Lung (tissue), 12 donors: ENCODE measurements around the gene KIAA0513. TPM values are rescaled to one million over a fixed set of nuclear protein-coding genes. Genes with fewer than 3 reads are reported as not detected.

Experiments used
- ATAC-seq: fragments of 200-7000 bp; cut with Tn5 transposase; one replicate; pipeline ENCODE4 v1.9.1; 2020; ENCODE audit warnings: moderate number of reproducible peaks; ENCODE audit not compliant: insufficient read depth, low FRiP score
- DNase-seq, 3 donors: peaks; one replicate each; pipeline ENCODE4 v3.0.0-alpha.2; 2013 to 2017
- H3K27ac ChIP-seq, 2 donors: one replicate each; pipeline ENCODE4 v1.5.1; 2013; ENCODE audit warnings: mild to moderate bottlenecking in 2 of 2, moderate library complexity in 2 of 2, control low read depth in 1 of 2, inconsistent platforms in 1 of 2, low read depth in 1 of 2, low read length in 1 of 2
- H3K27me3 ChIP-seq, 3 donors: one replicate each; pipeline ENCODE4 v1.5.1; 2013; ENCODE audit warnings: low read length in 2 of 3; ENCODE audit not compliant: control insufficient read depth in 3 of 3, insufficient read depth in 3 of 3
- H3K36me3 ChIP-seq, 4 donors: one replicate each; pipeline ENCODE4 v1.5.1; 2013; ENCODE audit warnings: low read length in 4 of 4, mild to moderate bottlenecking in 1 of 4, moderate library complexity in 1 of 4; ENCODE audit not compliant: control insufficient read depth in 4 of 4, insufficient read depth in 4 of 4
- H3K4me1 ChIP-seq, 5 donors: one replicate each; pipeline ENCODE4 v1.5.1; 2013; ENCODE audit warnings: low read length in 5 of 5, mild to moderate bottlenecking in 2 of 5, moderate library complexity in 1 of 5; ENCODE audit not compliant: control insufficient read depth in 5 of 5, insufficient read depth in 5 of 5
- H3K4me3 ChIP-seq: one replicate; pipeline ENCODE4 v1.5.1; 2013; ENCODE audit warnings: mild to moderate bottlenecking, control low read depth, moderate library complexity
- H3K9ac ChIP-seq, 2 donors: one replicate each; pipeline ENCODE4 v1.5.1; 2013; ENCODE audit warnings: low read length in 2 of 2, control low read depth in 1 of 2; ENCODE audit not compliant: insufficient read depth in 1 of 2
- H3K9me3 ChIP-seq, 4 donors: one replicate each; pipeline ENCODE4 v1.5.1; 2013; ENCODE audit warnings: low read length in 3 of 4, mild to moderate bottlenecking in 1 of 4, moderate library complexity in 1 of 4; ENCODE audit not compliant: control insufficient read depth in 4 of 4, insufficient read depth in 3 of 4
- CTCF ChIP-seq: IDR thresholded peaks from 2 replicates; pipeline ENCODE4 v1.5.1; 2012; ENCODE audit warnings: mild to moderate bottlenecking; ENCODE audit errors: control extremely low read depth, extremely low read depth
- WGBS, 2 donors: extraction: QIAGEN DNeasy Blood & Tissue Kit; methylation state at CpG; one replicate each; pipeline ENCODE4 v1.1.7; 2013; 5-methylcytosine and 5-hydroxymethylcytosine counted together
- polyA plus RNA-seq, 2 donors: library from polyadenylated mRNA; stranded (reverse); fragments of 200-250 nt; gene quantifications; one replicate each; pipeline ENCODE4 v1.2.1, GENCODE V29; 2013
- total RNA-seq, 2 donors: library from RNA; depleted of rRNA in 1 of 2; stranded (reverse); fragments of >200 nt in 1 of 2; gene quantifications; one replicate each; pipeline ENCODE4 v1.2.1, GENCODE V29; 2014 to 2021
- donor health status: control.
- donor health status: control.
- donor health status: Bipolar disorder and iron deficiency.
- donor health status: healthy.
- donor health status: DM: yes; HTN: yes; CAD: no.

The KIAA0513 gene
- total and polyA plus RNA-seq, 4 donors, result 10.4 to 23.5 (median 12.0) TPM

- TF ChIP-seq CTCF, result no peak
These were observed 53.4 kb downstream of the KIAA0513 start for GRCh38 chr16:85081038-85081437.

GRCh38 chr16:85081765-85082164 is 54.2 kb downstream of the KIAA0513 start:
- DNase-seq, result no peak
- H3K27me3 ChIP-seq, result no peaks in the 10 kb centered on the region
- TF ChIP-seq CTCF, result no peak
- H3K27ac ChIP-seq, result no peak overlapping the region
- peaks cover 0 to 17% (median 0%) of the 10 kb centered on the region in 5 donors for H3K4me1 ChIP-seq
- no peak for ATAC-seq
- H3K36me3 ChIP-seq, result peaks cover 0 to 36% (median 15%) of the 10 kb centered on the region in 4 donors
- H3K4me3 ChIP-seq, result no peak overlapping the region
- no peak overlapping the region for H3K9ac ChIP-seq
- H3K9me3 ChIP-seq, result peaks cover 0 to 2% (median 0%) of the 10 kb centered on the region in 4 donors
- WGBS, 2 donors, result 92 to 94% methylated on average over 15 of the region's 15 CpGs

More at GRCh38 chr16:85081038-85081437, 53.4 kb downstream of the KIAA0513 start:
- no peak overlapping the region for H3K9ac ChIP-seq
- no peak overlapping the region for H3K27ac ChIP-seq
- H3K9me3 ChIP-seq, result peaks cover 0 to 2% (median 0%) of the 10 kb centered on the region in 4 donors
- ATAC-seq (no peak), DNase-seq (no peak)
- H3K27me3 ChIP-seq, result no peaks in the 10 kb centered on the region
- peaks cover 0 to 14% (median 0%) of the 10 kb centered on the region in 5 donors for H3K4me1 ChIP-seq
- 90 to 92% methylated on average over 9 of the region's 9 CpGs for WGBS, 2 donors
- H3K36me3 ChIP-seq, result peaks cover 0 to 36% (median 19%) of the 10 kb centered on the region in 4 donors
- no peak overlapping the region for H3K4me3 ChIP-seq

GRCh38 chr16:85082173-85083050 is 54.8 kb downstream of the KIAA0513 start:
- DNase-seq (peak in 1 of 3 donors; percentile 29), ATAC-seq (no peak)
- no peak overlapping the region for H3K27ac ChIP-seq
- peaks cover 0 to 31% (median 15%) of the 10 kb centered on the region in 4 donors for H3K36me3 ChIP-seq
- H3K4me1 ChIP-seq, result peaks cover 0 to 18% (median 0%) of the 10 kb centered on the region in 5 donors
- H3K4me3 ChIP-seq, result no peak overlapping the region
- 37 to 58% methylated on average over 33 of the region's 33 CpGs for WGBS, 2 donors
- TF ChIP-seq CTCF, result no peak
- H3K27me3 ChIP-seq, result no peaks in the 10 kb centered on the region
- H3K9me3 ChIP-seq, result peaks cover 0 to 2% (median 0%) of the 10 kb centered on the region in 4 donors
- H3K9ac ChIP-seq, result no peak overlapping the region
